22Rv1 (cell line): ENCODE data around the gene MED29.

Source experiments
- CTCF ChIP-seq: fragments of 450-650 bp; IDR thresholded peaks from 2 replicates; pipeline ENCODE4 v1.5.1; 2017; ENCODE audit warnings: mild to moderate bottlenecking
- ZFX ChIP-seq: fragments of 450-650 bp; IDR thresholded peaks from 2 replicates; pipeline ENCODE4 v1.6.1; 2017; ENCODE audit warnings: antibody characterized with exemption, borderline replicate concordance

DNA sequence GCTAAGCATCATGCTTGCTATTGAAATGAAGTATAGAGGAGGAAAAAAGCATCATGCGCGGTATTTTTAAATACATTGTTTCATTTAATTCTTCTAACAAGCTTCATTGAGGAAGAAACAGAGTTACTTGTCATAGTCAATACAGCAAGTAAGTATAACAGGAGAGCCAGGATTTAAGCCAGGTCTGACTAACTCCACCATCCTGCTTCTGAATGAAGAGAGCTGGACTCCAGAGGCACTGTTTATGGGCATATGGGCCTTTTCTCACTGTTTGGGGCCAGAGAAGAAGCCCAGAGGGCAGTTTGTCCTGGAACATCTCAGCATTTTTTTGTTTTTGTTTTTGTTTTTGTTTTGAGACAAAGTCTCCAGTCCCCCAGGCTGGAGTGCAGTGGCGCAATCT is 41.0 kb upstream of the MED29 start:
- no peak for TF ChIP-seq CTCF
- no peak for TF ChIP-seq ZFX
